HCT116 (cell line): ENCODE results near the gene GASK1A. TPM values are rescaled to one million over a fixed set of nuclear protein-coding genes. Genes with fewer than 3 reads are reported as not detected.

ENCODE experiments used
- ATAC-seq: fragments of 200-7000 bp; cut with Tn5 transposase; 2 replicates; pipeline ENCODE4 v1.9.1; 2020; ENCODE audit warnings: mild to moderate bottlenecking, moderate library complexity
- BruUV-seq: library from RNA; stranded (reverse); fragments of 400-500 nt; replicated peaks from 2 replicates; lab custom pipeline; 2021; lab: Mats Ljungman, UMichigan
- CTCF ChIA-PET: fragments of 300-600 bp; sonication (Branson Sonifier 250); formaldehyde crosslinking; loops from one replicate; lab custom pipeline; 2021; ENCODE audit warnings: antibody characterized with exemption; lab: Charles Lee
- POLR2A ChIA-PET: fragments of 300-600, 350-600 bp; sonication (Branson Sonifier 250); formaldehyde crosslinking; loops from one replicate; lab custom pipeline; 2021; ENCODE audit warnings: antibody characterized with exemption; lab: Charles Lee
- RAD21 ChIA-PET, 2 experiments: fragments of 300-600 bp; sonication (Branson Sonifier 250); formaldehyde crosslinking; loops; one replicate each; lab custom pipeline; 2023; ENCODE audit warnings: low total read pairs in 2 of 2; ENCODE audit not compliant: uncharacterized antibody in 2 of 2, unreplicated experiment in 2 of 2, low non-redundant PET in 1 of 2; lab: Charles Lee
- DNase-seq: peaks from one replicate; pipeline ENCODE4 v3.0.0-alpha.2; 2010; ENCODE audit warnings: low read depth, low spot score
- H2AFZ ChIP-seq: fragments of 200-600 bp; shearing (Covaris generic), sonication (generic); 2 replicates; pipeline ENCODE4 v1.6.1; 2017; ENCODE audit warnings: low read depth, mixed run types, mixed read lengths, antibody characterized with exemption, low read length; ENCODE audit not compliant: poor library complexity, severe bottlenecking
- H3K27ac ChIP-seq: 2 replicates; pipeline ENCODE4 v1.5.1; 2012; ENCODE audit warnings: low read depth, low read length
- H3K27me3 ChIP-seq: fragments of 200-600 bp; sonication (generic); 2 replicates; pipeline ENCODE4 v1.6.1; 2016; ENCODE audit warnings: mixed run types, low read length, mixed read lengths; ENCODE audit not compliant: insufficient read depth
- H3K36me3 ChIP-seq, 2 experiments: fragments of 200-500 bp in 1 of 2; fragments of 200-600 bp in 1 of 2; sonication (Bioruptor generic) in 1 of 2; sonication (generic) in 1 of 2; 2 replicates each; pipeline versions ENCODE4 v1.5.1 to v1.6.1; 2014 to 2016; ENCODE audit warnings: low read length in 2 of 2, inconsistent platforms in 1 of 2, mixed read lengths in 1 of 2, mixed run types in 1 of 2; ENCODE audit not compliant: insufficient read depth in 2 of 2, control insufficient read depth in 1 of 2
- H3K4me1 ChIP-seq, 2 experiments: fragments of 200-600 bp in 1 of 2; sonication (generic) in 1 of 2; 2 replicates each; pipeline versions ENCODE4 v1.5.1 to v1.6.1; 2012 to 2017; ENCODE audit warnings: low read length in 2 of 2, inconsistent platforms in 1 of 2, mild to moderate bottlenecking in 1 of 2, mixed read lengths in 1 of 2, mixed run types in 1 of 2, moderate library complexity in 1 of 2; ENCODE audit not compliant: insufficient read depth in 2 of 2, control insufficient read depth in 1 of 2
- H3K4me2 ChIP-seq: fragments of 200-600 bp; sonication (generic); 2 replicates; pipeline ENCODE4 v1.6.1; 2017; ENCODE audit warnings: mixed run types, low read length, mixed read lengths
- H3K4me3 ChIP-seq, 2 experiments: fragments of 200-600 bp in 1 of 2; sonication (generic) in 1 of 2; replicated peaks in 1 of 2; 2 replicates each; pipeline ENCODE4 v1.5.1; 2011 to 2016; ENCODE audit warnings: low read length in 2 of 2, control low read depth in 1 of 2, low read depth in 1 of 2, mild to moderate bottlenecking in 1 of 2, mixed read lengths in 1 of 2, mixed run types in 1 of 2
- H3K79me2 ChIP-seq: fragments of 200-600 bp; sonication (generic); 2 replicates; pipeline ENCODE4 v1.6.1; 2017; ENCODE audit warnings: mild to moderate bottlenecking, mixed run types, low read length, moderate library complexity, mixed read lengths; ENCODE audit not compliant: insufficient read depth
- H3K9ac ChIP-seq: fragments of 200-600 bp; sonication (generic); 2 replicates; pipeline ENCODE4 v1.6.1; 2016; ENCODE audit warnings: low read length, mixed read lengths
- H3K9me2 ChIP-seq: fragments of 200-600 bp; sonication (generic), shearing (Covaris generic); 2 replicates; pipeline ENCODE4 v1.6.1; 2017; ENCODE audit warnings: mixed run types, mild to moderate bottlenecking, moderate library complexity; ENCODE audit not compliant: insufficient read depth
- H3K9me3 ChIP-seq, 2 experiments: fragments of 200-500 bp in 1 of 2; fragments of 200-600 bp in 1 of 2; sonication (Bioruptor generic) in 1 of 2; sonication (generic) in 1 of 2; 2 replicates each; pipeline ENCODE4 v1.6.1; 2014 to 2017; ENCODE audit warnings: low read length in 2 of 2, mixed read lengths in 2 of 2, inconsistent platforms in 1 of 2, low read depth in 1 of 2, mild to moderate bottlenecking in 1 of 2, mixed run types in 1 of 2, moderate library complexity in 1 of 2; ENCODE audit not compliant: control insufficient read depth in 1 of 2, insufficient read depth in 1 of 2
- H4K20me1 ChIP-seq: fragments of 200-600 bp; sonication (generic), shearing (Covaris generic); 2 replicates; pipeline ENCODE4 v1.6.1; 2017; ENCODE audit warnings: mixed run types, mild to moderate bottlenecking, moderate library complexity; ENCODE audit not compliant: insufficient read depth
- CBX3 ChIP-seq: IDR thresholded peaks from 2 replicates; pipeline ENCODE4 v1.6.1; 2012; ENCODE audit warnings: low read depth
- EZH2phosphoT487 ChIP-seq: fragments of 200-600 bp; IDR thresholded peaks from 2 replicates; pipeline ENCODE4 v1.6.1; 2018; ENCODE audit warnings: antibody characterized with exemption, borderline replicate concordance
- RAD21 ChIP-seq: IDR thresholded peaks from 2 replicates; pipeline ENCODE4 v1.6.1; 2012; ENCODE audit warnings: low read depth, mild to moderate bottlenecking
- SIN3A ChIP-seq: IDR thresholded peaks from 2 replicates; pipeline ENCODE4 v1.6.1; 2012; ENCODE audit warnings: low read depth
- SP1 ChIP-seq: IDR thresholded peaks from 2 replicates; pipeline ENCODE4 v1.6.1; 2012; ENCODE audit warnings: low read depth
- TCF7L2 ChIP-seq: IDR thresholded peaks from 2 replicates; pipeline ENCODE4 v1.7.0; 2011; ENCODE audit warnings: borderline replicate concordance, inconsistent platforms; ENCODE audit not compliant: insufficient read depth, insufficient read length; ENCODE audit errors: extremely low read depth
- intact Hi-C: fragments of 100-400 bp; cut with micrococcal nuclease; formaldehyde crosslinking; loops from 2 replicates; pipeline ENCODE4 v1.10.0; 2022
- total RNA-seq: library from RNA; stranded (reverse); gene quantifications from one replicate; pipeline ENCODE4 v1.2.1, GENCODE V29; 2021; ENCODE audit not compliant: unreplicated experiment
- TF ChIP-seq, protein P1 (sequence below): IDR thresholded peaks from 2 replicates; pipeline ENCODE4 v1.6.1; 2012; ENCODE audit warnings: low read depth
- TF ChIP-seq, protein P2 (sequence below): IDR thresholded peaks from 2 replicates; pipeline ENCODE4 v1.6.1; 2012

Gene GASK1A
- total RNA-seq, 1 experiment from 2014 or later, result 1.0 TPM

DNA sequence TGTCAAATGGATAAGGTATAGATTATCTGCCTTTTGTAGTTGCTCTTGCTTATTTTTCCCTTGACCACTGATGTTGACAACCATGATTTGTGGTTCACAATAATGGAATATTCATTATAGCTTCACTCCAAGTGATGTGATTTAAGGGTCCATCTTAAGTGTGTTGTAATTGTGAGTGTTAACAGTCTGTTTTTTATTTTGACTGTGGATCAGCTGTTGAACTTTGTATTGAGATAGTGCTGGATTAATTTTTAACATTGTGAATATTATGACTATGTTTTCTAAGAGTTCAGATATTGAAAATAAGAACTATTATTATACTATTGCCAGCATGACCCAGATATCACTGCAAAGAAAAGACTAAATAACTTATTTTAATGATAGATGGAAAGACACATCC is 8.6 kb upstream of the GASK1A start:
- POLR2A ChIA-PET, result no interaction called here
- intact Hi-C loops, result no loop called here
- no peak overlapping the region for H3K27ac ChIP-seq
- H3K36me3 ChIP-seq, result no peaks in the 10 kb centered on the region
- H3K9me3 ChIP-seq, result peaks cover 4 to 6% of the 10 kb centered on the region in 2 experiments; a peak in 2 of 4 replicates
- TF ChIP-seq, protein P1, sequence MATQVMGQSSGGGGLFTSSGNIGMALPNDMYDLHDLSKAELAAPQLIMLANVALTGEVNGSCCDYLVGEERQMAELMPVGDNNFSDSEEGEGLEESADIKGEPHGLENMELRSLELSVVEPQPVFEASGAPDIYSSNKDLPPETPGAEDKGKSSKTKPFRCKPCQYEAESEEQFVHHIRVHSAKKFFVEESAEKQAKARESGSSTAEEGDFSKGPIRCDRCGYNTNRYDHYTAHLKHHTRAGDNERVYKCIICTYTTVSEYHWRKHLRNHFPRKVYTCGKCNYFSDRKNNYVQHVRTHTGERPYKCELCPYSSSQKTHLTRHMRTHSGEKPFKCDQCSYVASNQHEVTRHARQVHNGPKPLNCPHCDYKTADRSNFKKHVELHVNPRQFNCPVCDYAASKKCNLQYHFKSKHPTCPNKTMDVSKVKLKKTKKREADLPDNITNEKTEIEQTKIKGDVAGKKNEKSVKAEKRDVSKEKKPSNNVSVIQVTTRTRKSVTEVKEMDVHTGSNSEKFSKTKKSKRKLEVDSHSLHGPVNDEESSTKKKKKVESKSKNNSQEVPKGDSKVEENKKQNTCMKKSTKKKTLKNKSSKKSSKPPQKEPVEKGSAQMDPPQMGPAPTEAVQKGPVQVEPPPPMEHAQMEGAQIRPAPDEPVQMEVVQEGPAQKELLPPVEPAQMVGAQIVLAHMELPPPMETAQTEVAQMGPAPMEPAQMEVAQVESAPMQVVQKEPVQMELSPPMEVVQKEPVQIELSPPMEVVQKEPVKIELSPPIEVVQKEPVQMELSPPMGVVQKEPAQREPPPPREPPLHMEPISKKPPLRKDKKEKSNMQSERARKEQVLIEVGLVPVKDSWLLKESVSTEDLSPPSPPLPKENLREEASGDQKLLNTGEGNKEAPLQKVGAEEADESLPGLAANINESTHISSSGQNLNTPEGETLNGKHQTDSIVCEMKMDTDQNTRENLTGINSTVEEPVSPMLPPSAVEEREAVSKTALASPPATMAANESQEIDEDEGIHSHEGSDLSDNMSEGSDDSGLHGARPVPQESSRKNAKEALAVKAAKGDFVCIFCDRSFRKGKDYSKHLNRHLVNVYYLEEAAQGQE, result no peak
- TF ChIP-seq RAD21, result no peak
- no peak for TF ChIP-seq EZH2phosphoT487
- TF ChIP-seq SP1, result no peak
- TF ChIP-seq, protein P2, sequence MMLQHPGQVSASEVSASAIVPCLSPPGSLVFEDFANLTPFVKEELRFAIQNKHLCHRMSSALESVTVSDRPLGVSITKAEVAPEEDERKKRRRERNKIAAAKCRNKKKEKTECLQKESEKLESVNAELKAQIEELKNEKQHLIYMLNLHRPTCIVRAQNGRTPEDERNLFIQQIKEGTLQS, result no peak
- no peak for TF ChIP-seq CBX3
- TF ChIP-seq SIN3A, result no peak
- no peak for TF ChIP-seq TCF7L2
- no peak overlapping the region for H3K4me2 ChIP-seq
- no peaks in the 10 kb centered on the region for H3K4me1 ChIP-seq
- no peak overlapping the region for H2AFZ ChIP-seq
- no peak overlapping the region for H3K4me3 ChIP-seq
- no TSS peak for BruUV-seq
- H3K79me2 ChIP-seq, result no peaks in the 10 kb centered on the region
- CTCF ChIA-PET, result no interaction called here
- RAD21 ChIA-PET, result no interaction called here
- no peaks in the 10 kb centered on the region for H3K9me2 ChIP-seq
- no peak for DNase-seq
- no peak for ATAC-seq
- 0 out of 2 replicates have a peak, but pooled peaks cover 4% of the 10 kb centered on the region for H3K27me3 ChIP-seq
- no peaks in the 10 kb centered on the region for H4K20me1 ChIP-seq
- no peak overlapping the region for H3K9ac ChIP-seq
